ENCODE results near the gene CREBZF. TPM values are rescaled to one million over a fixed set of nuclear protein-coding genes. Genes with fewer than 3 reads are reported as not detected.
A peak's percentile ranks its signal among the peaks of the same experiment; 100 is the strongest.

CREBZF gene
- polyA plus RNA-seq (237 and 264 TPM in 2 replicates), polyA minus RNA-seq (134 and 143 TPM in 2 replicates)

GRCh38 chr11:85664615-85665481 lies at the start of gene CREBZF:
Gene CREBZF, minus strand, starts transcription at chr11:85665129. Its CDS starts 254 bp downstream, at chr11:85664875.
- peak within 1 kb of the TSS; percentile 97 for H3K9ac ChIP-seq (ENCODE audit: low read length)
- peak within 1 kb of the TSS; percentile 56 for H3K4me2 ChIP-seq (ENCODE audit: low read length)
- H2AFZ ChIP-seq (ENCODE audit: low read depth, low read length): peak within 1 kb of the TSS; percentile 65
- peaks cover 40% of the 10 kb centered on the region for H3K79me2 ChIP-seq (replicated peaks; ENCODE audit: insufficient read depth, low read length)
- peaks cover 13% of the 10 kb centered on the region for H4K20me1 ChIP-seq (ENCODE audit: insufficient read depth)
- TF ChIP-seq EP300 (conservative IDR thresholded peaks at IDR 0.05; ENCODE audit: poor library complexity, severe bottlenecking) (peak; percentile 32), RAD21 (conservative IDR thresholded peaks at IDR 0.05) (no peak), SMC3 (conservative IDR thresholded peaks at IDR 0.05; ENCODE audit: poor library complexity) (no peak), TAF1 (IDR thresholded peaks at IDR 0.05; ENCODE audit: low read depth) (peak; percentile 41), MXI1 (conservative IDR thresholded peaks at IDR 0.05; ENCODE audit: poor library complexity, severe bottlenecking) (peak; percentile 65), CTCF (IDR thresholded peaks at IDR 0.05; ENCODE audit: poor library complexity, severe bottlenecking) (no peak), EZH2 (IDR thresholded peaks at IDR 0.05; ENCODE audit: borderline replicate concordance, insufficient read depth, low read length, poor library complexity, severe bottlenecking) (no peak), POLR2AphosphoS5 (IDR thresholded peaks at IDR 0.05) (peak; percentile 97), REST (IDR thresholded peaks at IDR 0.05; ENCODE audit: borderline replicate concordance) (peak; percentile 72)
- no peaks in the 10 kb centered on the region for H3F3A ChIP-seq (ENCODE audit: insufficient read depth, low read length, poor library complexity, severe bottlenecking)
- H3K4me3 ChIP-seq (ENCODE audit: low read length): peak within 1 kb of the TSS; percentile 89
- H3K9me2 ChIP-seq (ENCODE audit: insufficient read depth, low read length): no peaks in the 10 kb centered on the region
- H3K9me3 ChIP-seq (ENCODE audit: low read length): no peaks in the 10 kb centered on the region
- peaks cover 7% of the 10 kb centered on the region for H3K36me3 ChIP-seq (ENCODE audit: insufficient read depth, low read length)
- peak within 1 kb of the TSS; percentile 96 for H3K27ac ChIP-seq (ENCODE audit: low read length)
- H3K27me3 ChIP-seq (ENCODE audit: insufficient read depth, low read depth, low read length): no peaks in the 10 kb centered on the region

- no peaks in the 10 kb centered on the region for H3K9me3 ChIP-seq (ENCODE audit: low read length)
- H3K4me2 ChIP-seq (ENCODE audit: low read length): no peak overlapping the region
- no peaks in the 10 kb centered on the region for H3K9me2 ChIP-seq (ENCODE audit: insufficient read depth, low read length)
- no peaks in the 10 kb centered on the region for H3F3A ChIP-seq (ENCODE audit: insufficient read depth, low read length, poor library complexity, severe bottlenecking)
- H3K79me2 ChIP-seq (replicated peaks; ENCODE audit: insufficient read depth, low read length): no peaks in the 10 kb centered on the region
- H3K9ac ChIP-seq (ENCODE audit: low read length): no peak overlapping the region
- no peaks in the 10 kb centered on the region for H3K36me3 ChIP-seq (ENCODE audit: insufficient read depth, low read length)
- no peak overlapping the region for H2AFZ ChIP-seq (ENCODE audit: low read depth, low read length)
- no peaks in the 10 kb centered on the region for H3K27me3 ChIP-seq (ENCODE audit: insufficient read depth, low read depth, low read length)
- no peak overlapping the region for H3K4me3 ChIP-seq (ENCODE audit: low read length)
- TF ChIP-seq RAD21 (conservative IDR thresholded peaks at IDR 0.05): no peak
- no peak for TF ChIP-seq EP300 (conservative IDR thresholded peaks at IDR 0.05; ENCODE audit: poor library complexity, severe bottlenecking)
- TF ChIP-seq MXI1 (conservative IDR thresholded peaks at IDR 0.05; ENCODE audit: poor library complexity, severe bottlenecking): no peak
- no peak for TF ChIP-seq EZH2 (IDR thresholded peaks at IDR 0.05; ENCODE audit: borderline replicate concordance, insufficient read depth, low read length, poor library complexity, severe bottlenecking)
- TF ChIP-seq REST (IDR thresholded peaks at IDR 0.05; ENCODE audit: borderline replicate concordance): no peak
- TF ChIP-seq CTCF (IDR thresholded peaks at IDR 0.05; ENCODE audit: poor library complexity, severe bottlenecking): no peak
- no peak for TF ChIP-seq TAF1 (IDR thresholded peaks at IDR 0.05; ENCODE audit: low read depth)
- TF ChIP-seq SMC3 (conservative IDR thresholded peaks at IDR 0.05; ENCODE audit: poor library complexity): no peak
- no peak for TF ChIP-seq POLR2AphosphoS5 (IDR thresholded peaks at IDR 0.05)
- H4K20me1 ChIP-seq (ENCODE audit: insufficient read depth): no peaks in the 10 kb centered on the region
- H3K27ac ChIP-seq (ENCODE audit: low read length): no peak overlapping the region
These were observed 48.0 kb upstream of the CREBZF start for GRCh38 chr11:85712953-85713352.

All from neural cell (in vitro differentiated cells).